ENCODE results near the gene PRKCD.
A peak's percentile ranks its signal among the peaks of the same experiment; 100 is the strongest.

PRKCD gene

DNA sequence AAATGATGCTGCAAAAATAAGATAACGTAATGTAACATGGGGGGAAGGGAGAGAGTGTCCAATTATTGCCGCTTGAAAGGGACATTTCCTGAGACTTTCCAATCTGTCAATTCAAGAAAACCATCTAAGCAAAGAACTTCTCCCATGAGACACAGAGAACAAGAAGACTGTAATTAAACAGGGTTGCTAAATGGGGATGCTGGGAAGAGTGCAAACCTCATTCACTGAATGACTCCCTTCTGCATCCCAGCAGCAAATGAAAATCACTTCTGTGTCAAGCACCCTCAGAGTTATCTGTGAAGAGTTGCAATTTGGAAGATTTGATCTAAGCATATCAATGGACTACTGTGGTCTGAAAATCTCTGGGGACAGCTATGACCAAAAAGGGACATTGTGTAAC lies 34.4 kb upstream of the PRKCD start:
- Histone ChIP-seq H3K9me3 (ENCODE audit: control insufficient read depth, low read depth, low read length) (no peaks in the 10 kb centered on the region), H3K4me3 (ENCODE audit: low read length) (no peak overlapping the region), H3K4me1 (ENCODE audit: control insufficient read depth, low read depth, low read length) (peaks cover 6% of the 10 kb centered on the region), H3K27ac (ENCODE audit: low read length) (no peak overlapping the region), H3K9ac (ENCODE audit: low read length) (no peak overlapping the region), H3K36me3 (ENCODE audit: control insufficient read depth, low read depth, low read length) (peaks cover 29% of the 10 kb centered on the region), H3K27me3 (ENCODE audit: control insufficient read depth, insufficient read depth, low read length) (no peaks in the 10 kb centered on the region)

GRCh38 chr3:53129344-53129743 lies 31.7 kb upstream of the PRKCD start:
- peak overlapping the region; percentile 91 for H3K4me3 ChIP-seq (ENCODE audit: low read length)
- peaks cover 11% of the 10 kb centered on the region for H3K36me3 ChIP-seq (ENCODE audit: control insufficient read depth, low read depth, low read length)
- H3K4me1 ChIP-seq (ENCODE audit: control insufficient read depth, low read depth, low read length): peaks cover 6% of the 10 kb centered on the region
- H3K9me3 ChIP-seq (ENCODE audit: control insufficient read depth, low read depth, low read length): no peaks in the 10 kb centered on the region
- H3K27ac ChIP-seq (ENCODE audit: low read length): no peak overlapping the region
- H3K27me3 ChIP-seq (ENCODE audit: control insufficient read depth, insufficient read depth, low read length): no peaks in the 10 kb centered on the region
- H3K9ac ChIP-seq (ENCODE audit: low read length): peak overlapping the region; percentile 94

DNA sequence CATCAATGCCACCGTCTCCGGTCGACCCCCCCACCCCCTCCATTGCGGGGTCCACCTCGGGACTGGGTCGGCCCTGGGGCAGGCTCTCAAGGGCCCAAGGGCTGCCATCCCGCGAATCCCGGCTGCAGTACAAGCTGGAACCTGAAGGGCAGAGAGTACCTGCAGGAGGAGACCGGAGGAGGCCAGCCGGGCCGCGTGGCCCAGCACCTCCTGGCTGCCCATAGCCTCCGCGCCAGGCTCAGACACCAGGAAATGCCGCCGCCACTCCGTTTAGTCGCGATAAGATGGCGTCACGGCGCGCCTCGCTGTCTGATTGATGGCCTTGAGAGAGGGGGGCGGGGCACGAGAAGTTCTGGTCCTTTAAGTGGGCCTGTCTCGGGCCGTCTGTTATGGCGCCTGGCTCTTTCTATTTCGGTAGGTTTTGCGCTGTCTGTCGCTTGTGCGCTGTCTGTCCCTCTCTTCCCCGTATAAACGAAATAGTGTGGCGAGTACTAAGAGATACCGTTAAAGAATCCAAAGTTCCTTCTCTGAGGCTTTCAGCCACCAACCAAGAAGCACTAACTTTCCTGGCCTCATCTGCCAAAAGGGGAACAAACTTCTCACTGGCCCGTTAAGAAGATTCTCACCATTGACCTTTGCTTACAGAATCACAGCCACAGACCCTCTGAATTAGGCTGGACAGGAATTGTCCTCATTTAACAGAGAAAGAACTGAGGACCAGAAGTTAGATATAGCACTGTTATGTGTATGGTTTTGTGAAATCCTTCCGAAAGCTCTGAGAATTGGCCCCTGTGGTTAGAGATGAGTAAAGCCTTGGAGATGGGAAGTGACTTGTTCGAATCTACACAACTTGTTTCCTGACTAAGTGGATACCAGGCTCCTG lies 30.6 kb upstream of the PRKCD start, which contains the start of gene RFT1:
Gene RFT1 (minus strand): TSS at position 257 of the 883 bp plus-strand sequence. CDS start 35 bp downstream, at position 222.
- Histone ChIP-seq H3K4me1 (ENCODE audit: control insufficient read depth, low read depth, low read length) (peaks cover 6% of the 10 kb centered on the region), H3K9me3 (ENCODE audit: control insufficient read depth, low read depth, low read length) (no peaks in the 10 kb centered on the region), H3K27ac (ENCODE audit: low read length) (peak within 1 kb of the TSS; percentile 66)

GRCh38 chr3:53131096-53131495 lies 29.9 kb upstream of the PRKCD start:
- no peaks in the 10 kb centered on the region for H3K9me3 ChIP-seq (ENCODE audit: control insufficient read depth, low read depth, low read length)
- peaks cover 6% of the 10 kb centered on the region for H3K4me1 ChIP-seq (ENCODE audit: control insufficient read depth, low read depth, low read length)
- peak overlapping the region; percentile 94 for H3K9ac ChIP-seq (ENCODE audit: low read length)
- no peak overlapping the region for H3K27ac ChIP-seq (ENCODE audit: low read length)
- H3K4me3 ChIP-seq (ENCODE audit: low read length): peak overlapping the region; percentile 91
- H3K36me3 ChIP-seq (ENCODE audit: control insufficient read depth, low read depth, low read length): no peaks in the 10 kb centered on the region
- H3K27me3 ChIP-seq (ENCODE audit: control insufficient read depth, insufficient read depth, low read length): no peaks in the 10 kb centered on the region

More for the DNA sequence above, 30.6 kb upstream of the PRKCD start, which contains the start of gene RFT1:
- peak within 1 kb of the TSS; percentile 94 for H3K9ac ChIP-seq (ENCODE audit: low read length)
- H3K27me3 ChIP-seq (ENCODE audit: control insufficient read depth, insufficient read depth, low read length): no peaks in the 10 kb centered on the region
- H3K36me3 ChIP-seq (ENCODE audit: control insufficient read depth, low read depth, low read length): peaks cover 3% of the 10 kb centered on the region
- H3K4me3 ChIP-seq (ENCODE audit: low read length): peak within 1 kb of the TSS; percentile 91

DNA sequence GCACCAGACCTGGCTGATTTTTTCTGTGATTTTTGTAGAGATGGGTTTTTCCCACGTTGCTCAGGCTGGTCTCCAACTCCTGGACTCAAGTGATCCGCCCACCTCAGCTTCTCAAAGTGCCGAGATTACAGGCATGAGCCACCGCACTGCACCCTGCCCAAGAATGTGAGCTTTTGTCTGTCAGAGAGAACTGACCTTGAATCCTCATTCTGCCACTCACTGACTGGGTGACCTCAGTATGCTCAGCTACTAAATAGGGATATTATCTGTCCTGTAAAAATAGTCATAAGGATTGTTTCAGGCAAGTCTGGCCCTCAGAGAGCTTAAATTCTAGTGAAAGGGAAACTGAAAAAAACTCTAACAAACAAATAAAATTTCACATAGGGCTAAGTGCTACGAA lies 28.7 kb upstream of the PRKCD start:
- H3K27ac ChIP-seq (ENCODE audit: low read length): no peak overlapping the region
- no peak overlapping the region for H3K9ac ChIP-seq (ENCODE audit: low read length)
- no peaks in the 10 kb centered on the region for H3K36me3 ChIP-seq (ENCODE audit: control insufficient read depth, low read depth, low read length)
- H3K9me3 ChIP-seq (ENCODE audit: control insufficient read depth, low read depth, low read length): no peaks in the 10 kb centered on the region
- no peaks in the 10 kb centered on the region for H3K27me3 ChIP-seq (ENCODE audit: control insufficient read depth, insufficient read depth, low read length)
- H3K4me1 ChIP-seq (ENCODE audit: control insufficient read depth, low read depth, low read length): peaks cover 6% of the 10 kb centered on the region
- H3K4me3 ChIP-seq (ENCODE audit: low read length): no peak overlapping the region

DNA sequence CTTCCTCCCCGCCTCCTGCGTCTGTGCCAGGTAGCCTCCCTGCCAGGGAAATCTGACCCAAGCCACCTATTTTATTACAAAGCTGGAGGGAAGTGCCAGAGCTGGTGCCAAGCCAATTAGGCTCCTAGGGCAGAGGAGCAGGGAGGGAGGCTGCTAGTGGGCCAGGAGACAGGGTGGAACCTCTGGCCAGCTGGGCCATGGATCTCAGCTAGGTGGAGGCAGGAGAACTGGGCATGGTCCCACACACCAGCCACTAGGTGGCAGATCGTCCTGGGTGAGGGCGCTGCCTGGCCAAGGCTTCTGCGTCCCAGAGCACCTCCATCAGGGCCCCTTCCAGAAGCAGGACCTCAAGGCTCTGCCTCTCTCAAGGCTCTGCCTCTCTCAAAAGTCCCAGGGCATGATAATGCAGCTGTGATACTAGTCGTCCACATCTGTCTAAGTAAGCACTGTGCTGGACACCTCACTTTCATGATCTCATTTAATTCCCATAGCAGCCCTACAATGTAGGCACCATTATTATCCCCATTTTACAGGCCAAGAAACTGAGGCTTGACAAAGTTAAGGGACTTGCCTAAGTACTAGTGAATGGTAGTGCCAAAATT lies 26.3 kb upstream of the PRKCD start:
- no peak overlapping the region for H3K27ac ChIP-seq (ENCODE audit: low read length)
- H3K27me3 ChIP-seq (ENCODE audit: control insufficient read depth, insufficient read depth, low read length): no peaks in the 10 kb centered on the region
- no peak overlapping the region for H3K4me3 ChIP-seq (ENCODE audit: low read length)
- H3K36me3 ChIP-seq (ENCODE audit: control insufficient read depth, low read depth, low read length): no peaks in the 10 kb centered on the region
- H3K9me3 ChIP-seq (ENCODE audit: control insufficient read depth, low read depth, low read length): no peaks in the 10 kb centered on the region
- peaks cover 6% of the 10 kb centered on the region for H3K4me1 ChIP-seq (ENCODE audit: control insufficient read depth, low read depth, low read length)
- H3K9ac ChIP-seq (ENCODE audit: low read length): no peak overlapping the region

DNA sequence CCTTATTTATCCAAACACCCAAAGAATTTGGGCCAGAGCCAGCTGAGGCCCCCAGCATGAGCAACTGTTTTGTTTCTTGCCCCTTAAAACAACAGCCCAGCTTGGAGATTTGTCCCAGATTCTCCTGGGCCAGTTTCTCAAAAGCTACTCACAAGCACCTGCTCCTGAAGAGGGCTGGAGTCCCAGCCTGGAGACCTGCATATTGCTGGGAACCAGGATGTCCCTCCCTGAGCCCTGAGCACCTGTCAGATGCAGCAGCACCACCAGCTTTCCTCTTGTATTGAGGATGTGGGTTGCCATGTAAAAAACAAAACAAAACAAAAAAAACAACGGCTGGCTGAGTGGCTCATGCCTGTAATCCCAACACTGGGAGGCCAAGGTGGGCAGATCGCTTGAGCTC lies 23.8 kb upstream of the PRKCD start:
- Histone ChIP-seq H3K36me3 (ENCODE audit: control insufficient read depth, low read depth, low read length) (no peaks in the 10 kb centered on the region), H3K27me3 (ENCODE audit: control insufficient read depth, insufficient read depth, low read length) (no peaks in the 10 kb centered on the region), H3K27ac (ENCODE audit: low read length) (no peak overlapping the region)

GRCh38 chr3:53137835-53138446 lies 23.1 kb upstream of the PRKCD start:
- Histone ChIP-seq H3K27ac (ENCODE audit: low read length) (no peak overlapping the region), H3K27me3 (ENCODE audit: control insufficient read depth, insufficient read depth, low read length) (no peaks in the 10 kb centered on the region), H3K4me1 (ENCODE audit: control insufficient read depth, low read depth, low read length) (no peaks in the 10 kb centered on the region), H3K9me3 (ENCODE audit: control insufficient read depth, low read depth, low read length) (no peaks in the 10 kb centered on the region), H3K4me3 (ENCODE audit: low read length) (no peak overlapping the region), H3K9ac (ENCODE audit: low read length) (no peak overlapping the region), H3K36me3 (ENCODE audit: control insufficient read depth, low read depth, low read length) (no peaks in the 10 kb centered on the region)

More for the DNA sequence above, 23.8 kb upstream of the PRKCD start:
- Histone ChIP-seq H3K9ac (ENCODE audit: low read length) (no peak overlapping the region), H3K4me1 (ENCODE audit: control insufficient read depth, low read depth, low read length) (no peaks in the 10 kb centered on the region), H3K4me3 (ENCODE audit: low read length) (no peak overlapping the region), H3K9me3 (ENCODE audit: control insufficient read depth, low read depth, low read length) (no peaks in the 10 kb centered on the region)

DNA sequence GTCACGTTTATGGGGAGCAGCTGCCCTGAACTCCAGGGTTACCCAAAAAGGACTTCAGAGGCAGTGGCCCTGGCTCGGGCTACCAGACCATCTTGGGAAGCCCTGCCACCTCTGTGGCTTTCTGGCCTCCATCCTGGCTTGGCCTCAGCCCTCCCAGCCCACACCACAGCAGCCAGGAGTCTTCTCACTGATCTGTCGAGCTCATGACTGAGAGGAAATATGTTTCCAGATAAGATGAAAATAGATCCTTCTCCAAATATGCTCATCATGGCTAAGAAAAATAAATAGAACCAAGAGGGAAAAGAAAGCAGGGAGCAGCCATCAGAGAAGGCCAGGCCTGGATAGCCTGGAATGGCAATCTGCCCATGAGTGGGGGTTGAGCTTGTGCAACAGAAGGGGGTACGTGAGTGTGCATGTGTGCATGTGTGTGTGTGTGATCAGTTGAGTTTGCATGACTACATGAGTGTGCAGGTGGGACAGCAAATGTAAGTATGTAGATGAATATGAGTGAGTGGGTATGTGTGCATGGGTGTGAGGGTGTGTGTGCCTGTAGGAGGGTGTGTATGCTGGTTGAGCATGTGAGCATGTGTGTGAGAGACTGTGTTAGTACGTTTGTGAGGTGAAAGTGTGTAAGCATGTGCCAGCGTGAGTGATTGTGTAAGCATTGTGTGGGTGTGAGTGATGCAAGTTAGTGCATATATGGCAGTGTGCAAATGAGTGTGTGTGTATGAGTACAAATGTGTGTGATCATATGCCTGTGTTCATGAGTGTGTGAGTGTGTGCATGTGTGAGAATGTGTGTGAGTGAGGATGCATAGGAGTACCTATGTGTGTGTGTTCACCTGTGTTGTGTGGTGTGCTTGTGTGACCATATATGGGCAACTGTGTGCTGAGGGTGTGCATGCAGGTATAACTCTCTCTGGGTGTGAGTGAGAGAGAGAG lies 20.8 kb upstream of the PRKCD start:
- H3K9ac ChIP-seq (ENCODE audit: low read length): no peak overlapping the region
- no peaks in the 10 kb centered on the region for H3K36me3 ChIP-seq (ENCODE audit: control insufficient read depth, low read depth, low read length)
- H3K4me3 ChIP-seq (ENCODE audit: low read length): no peak overlapping the region
- no peak overlapping the region for H3K27ac ChIP-seq (ENCODE audit: low read length)
- no peaks in the 10 kb centered on the region for H3K27me3 ChIP-seq (ENCODE audit: control insufficient read depth, insufficient read depth, low read length)
- H3K9me3 ChIP-seq (ENCODE audit: control insufficient read depth, low read depth, low read length): no peaks in the 10 kb centered on the region
- H3K4me1 ChIP-seq (ENCODE audit: control insufficient read depth, low read depth, low read length): no peaks in the 10 kb centered on the region

DNA sequence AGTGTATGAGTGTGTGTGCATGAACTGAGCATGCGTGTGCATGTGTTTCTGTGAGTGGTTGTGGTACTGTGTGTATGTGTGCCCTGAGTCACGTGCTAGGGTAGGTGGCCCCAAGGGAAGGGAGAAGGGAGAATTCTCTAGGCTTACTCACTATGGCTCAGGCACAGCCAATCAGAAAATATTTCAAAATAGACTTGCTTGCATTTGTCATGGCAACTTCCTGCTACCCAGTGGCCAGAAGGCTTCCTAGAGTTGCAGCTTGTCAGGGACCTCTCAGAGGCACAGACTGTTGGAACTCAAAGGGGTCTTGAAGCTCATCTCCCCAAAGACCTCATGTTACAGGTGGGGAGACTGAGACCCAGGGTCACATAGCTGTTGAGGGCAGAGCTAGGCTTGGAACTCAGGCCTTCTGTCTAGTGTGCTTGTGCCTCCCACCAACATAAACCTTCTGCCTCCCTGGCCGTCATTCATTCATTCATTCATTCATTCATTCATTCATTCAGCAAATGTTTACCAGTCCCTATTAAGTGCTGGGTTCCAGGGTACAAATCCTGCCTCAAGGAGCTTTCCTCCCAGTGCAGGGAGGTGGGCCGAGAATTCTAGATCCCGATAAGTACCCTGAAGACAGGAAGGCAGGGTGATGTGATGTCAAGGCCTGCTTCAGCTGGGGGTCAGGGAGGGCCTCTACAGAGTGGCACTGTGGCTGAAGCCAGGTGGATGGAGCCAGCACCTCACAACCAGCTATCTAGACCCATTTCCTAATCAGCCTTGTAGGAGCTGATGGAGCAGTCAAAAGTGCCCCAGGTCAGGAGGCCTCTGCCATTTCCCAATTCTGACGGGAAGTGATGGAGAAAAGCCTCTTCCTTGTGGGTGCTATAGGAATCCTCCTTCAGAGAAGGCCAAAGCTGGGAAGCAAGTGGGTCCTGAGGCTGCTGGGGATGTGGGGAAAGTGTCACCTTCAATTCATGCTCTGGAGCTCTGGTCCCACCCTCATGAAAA lies 19.9 kb upstream of the PRKCD start:
- H3K27ac ChIP-seq (ENCODE audit: low read length): no peak overlapping the region
- no peaks in the 10 kb centered on the region for H3K4me1 ChIP-seq (ENCODE audit: control insufficient read depth, low read depth, low read length)
- H3K36me3 ChIP-seq (ENCODE audit: control insufficient read depth, low read depth, low read length): no peaks in the 10 kb centered on the region
- H3K4me3 ChIP-seq (ENCODE audit: low read length): no peak overlapping the region
- no peak overlapping the region for H3K9ac ChIP-seq (ENCODE audit: low read length)
- no peaks in the 10 kb centered on the region for H3K9me3 ChIP-seq (ENCODE audit: control insufficient read depth, low read depth, low read length)
- H3K27me3 ChIP-seq (ENCODE audit: control insufficient read depth, insufficient read depth, low read length): no peaks in the 10 kb centered on the region

Data from iPS-18a (cell line).